Measurements from ENCODE around the gene CAMK1D. TPM values are rescaled to one million over a fixed set of nuclear protein-coding genes. Genes with fewer than 3 reads are reported as not detected.

The CAMK1D gene
- total and polyA plus RNA-seq, 10 of the 15 experiments (the other 5 are each of a cell fraction or from before 2014, with no cell fraction given): 2.1 to 35.5 (median 14.7) TPM

DNA sequence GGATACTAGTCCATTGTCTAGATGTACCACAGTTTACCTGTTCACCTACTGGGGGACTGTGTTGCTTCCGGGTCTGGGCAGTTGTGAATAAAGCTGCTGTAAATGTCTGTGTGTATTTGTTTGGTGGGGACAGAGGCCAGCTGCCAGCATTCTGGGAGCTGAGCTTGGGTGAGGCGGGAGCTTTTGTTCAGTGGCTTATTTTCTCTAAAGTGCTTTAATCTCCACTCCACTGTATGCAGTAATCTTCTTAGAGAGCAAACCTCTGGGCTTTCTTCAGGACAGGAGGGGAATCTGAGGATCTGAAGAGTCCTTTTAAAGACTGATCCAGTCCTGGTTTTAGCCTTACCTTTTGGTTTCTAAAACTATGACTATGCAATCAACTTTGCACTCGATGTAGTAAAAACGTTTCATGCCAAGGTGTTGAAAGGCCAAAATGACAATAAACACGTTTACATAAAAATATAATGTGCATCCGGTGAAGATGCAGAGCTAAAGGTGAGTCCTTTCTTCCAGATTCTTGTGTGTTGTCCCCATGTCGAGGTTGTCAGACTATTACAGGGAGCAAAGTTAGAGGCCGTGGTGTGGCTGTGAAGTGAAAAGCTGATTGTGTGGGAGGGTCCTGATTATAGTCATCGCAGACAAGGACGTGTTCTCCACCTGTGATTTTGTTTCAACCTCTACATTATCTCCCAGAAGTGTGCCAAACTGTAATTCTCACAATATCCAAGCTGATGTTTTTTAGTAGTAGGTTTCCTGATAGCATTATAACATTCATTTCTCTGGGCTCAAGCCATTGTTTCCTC lies 279.8 kb downstream of the CAMK1D start (continued):
- TF ChIP-seq ZNF384 (IDR thresholded peaks at IDR 0.05; ENCODE audit: borderline replicate concordance, low read depth, low read length): no peak
- TF ChIP-seq NFYA (IDR thresholded peaks at IDR 0.05; ENCODE audit: borderline replicate concordance, low read depth, low read length): no peak

DNA sequence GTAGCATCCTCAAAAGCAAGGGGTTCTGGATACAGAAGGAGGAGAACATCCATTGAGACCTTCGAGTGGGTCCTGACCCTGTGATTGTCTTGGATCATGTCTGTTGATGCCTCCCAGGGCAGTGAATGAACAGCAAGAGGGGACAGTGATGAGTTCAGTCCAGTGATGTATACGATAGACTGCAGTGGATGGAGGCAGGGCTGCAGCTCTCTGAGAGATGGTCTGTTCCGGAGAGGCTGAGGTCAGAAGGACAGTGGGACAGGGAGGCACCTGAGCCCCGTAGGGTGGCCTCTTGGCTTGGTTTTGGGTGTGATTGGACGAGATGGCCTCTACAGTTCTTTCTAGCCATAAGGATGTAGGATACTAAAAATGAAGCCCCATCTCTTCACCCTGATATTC lies 280.4 kb downstream of the CAMK1D start:
- POLR2A ChIA-PET: no interaction called here
- 54% methylated on average over 5 of the region's 5 CpGs for WGBS (ENCODE audit: insufficient coverage, insufficient replicate concordance, low lambda C conversion rate, missing lambda C conversion rate)
- SMC1A ChIA-PET (ENCODE audit: uncharacterized antibody, unreplicated experiment): interaction anchor here (0.9 to 1.9 kb wide), 6 partner anchors 13 to 375 kb away, joined by 3 to 6 read pairs (median 4); no protein-coding TSS in a partner anchor

More for the DNA sequence above, 280.4 kb downstream of the CAMK1D start:
- no peak for DNase-seq (ENCODE audit: low read depth, low spot score)
- no peaks in the 10 kb centered on the region for H4K20me1 ChIP-seq (ENCODE audit: control insufficient read depth, insufficient read depth)
- H3K79me2 ChIP-seq (ENCODE audit: control insufficient read depth, insufficient read depth, low read length): no peaks in the 10 kb centered on the region; the same call in 1 of the 2 replicates
- no peaks in the 10 kb centered on the region; a peak in 1 of 4 replicates for H3K36me3 ChIP-seq (ENCODE audit: control insufficient read depth in 2 of 2, insufficient read depth in 2 of 2, low read length in 1 of 2)
- no peaks in the 10 kb centered on the region for H3K27me3 ChIP-seq (replicated peaks in 1 of 2; ENCODE audit: control insufficient read depth in 2 of 2, insufficient read depth in 2 of 2, low read length in 1 of 2)
- no peaks in the 10 kb centered on the region; the same call in 2 of the 3 replicates for H3K9me3 ChIP-seq (replicated peaks; ENCODE audit: control insufficient read depth, insufficient read depth, low read length)
- in situ Hi-C loops (cut with MboI): no loop called here
- peaks cover 4% of the 10 kb centered on the region; the same call in 1 of the 2 replicates for H3K4me1 ChIP-seq (ENCODE audit: control insufficient read depth, insufficient read depth, low read length)
- no TSS peak for BruUV-seq (replicated peaks)
- intact Hi-C loops (cut with micrococcal nuclease; ENCODE audit: unreplicated experiment): no loop called here
- H3K9ac ChIP-seq (ENCODE audit: control insufficient read depth, insufficient read depth, low read length): no peak overlapping the region
- no peak overlapping the region for H3K27ac ChIP-seq (ENCODE audit: control insufficient read depth, insufficient read depth)
- TF ChIP-seq, protein P1, sequence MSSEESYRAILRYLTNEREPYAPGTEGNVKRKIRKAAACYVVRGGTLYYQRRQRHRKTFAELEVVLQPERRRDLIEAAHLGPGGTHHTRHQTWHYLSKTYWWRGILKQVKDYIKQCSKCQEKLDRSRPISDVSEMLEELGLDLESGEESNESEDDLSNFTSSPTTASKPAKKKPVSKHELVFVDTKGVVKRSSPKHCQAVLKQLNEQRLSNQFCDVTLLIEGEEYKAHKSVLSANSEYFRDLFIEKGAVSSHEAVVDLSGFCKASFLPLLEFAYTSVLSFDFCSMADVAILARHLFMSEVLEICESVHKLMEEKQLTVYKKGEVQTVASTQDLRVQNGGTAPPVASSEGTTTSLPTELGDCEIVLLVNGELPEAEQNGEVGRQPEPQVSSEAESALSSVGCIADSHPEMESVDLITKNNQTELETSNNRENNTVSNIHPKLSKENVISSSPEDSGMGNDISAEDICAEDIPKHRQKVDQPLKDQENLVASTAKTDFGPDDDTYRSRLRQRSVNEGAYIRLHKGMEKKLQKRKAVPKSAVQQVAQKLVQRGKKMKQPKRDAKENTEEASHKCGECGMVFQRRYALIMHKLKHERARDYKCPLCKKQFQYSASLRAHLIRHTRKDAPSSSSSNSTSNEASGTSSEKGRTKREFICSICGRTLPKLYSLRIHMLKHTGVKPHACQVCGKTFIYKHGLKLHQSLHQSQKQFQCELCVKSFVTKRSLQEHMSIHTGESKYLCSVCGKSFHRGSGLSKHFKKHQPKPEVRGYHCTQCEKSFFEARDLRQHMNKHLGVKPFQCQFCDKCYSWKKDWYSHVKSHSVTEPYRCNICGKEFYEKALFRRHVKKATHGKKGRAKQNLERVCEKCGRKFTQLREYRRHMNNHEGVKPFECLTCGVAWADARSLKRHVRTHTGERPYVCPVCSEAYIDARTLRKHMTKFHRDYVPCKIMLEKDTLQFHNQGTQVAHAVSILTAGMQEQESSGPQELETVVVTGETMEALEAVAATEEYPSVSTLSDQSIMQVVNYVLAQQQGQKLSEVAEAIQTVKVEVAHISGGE (CRISPR knock-in tag; IDR thresholded peaks at IDR 0.05): no peak
- TF ChIP-seq, protein P2, sequence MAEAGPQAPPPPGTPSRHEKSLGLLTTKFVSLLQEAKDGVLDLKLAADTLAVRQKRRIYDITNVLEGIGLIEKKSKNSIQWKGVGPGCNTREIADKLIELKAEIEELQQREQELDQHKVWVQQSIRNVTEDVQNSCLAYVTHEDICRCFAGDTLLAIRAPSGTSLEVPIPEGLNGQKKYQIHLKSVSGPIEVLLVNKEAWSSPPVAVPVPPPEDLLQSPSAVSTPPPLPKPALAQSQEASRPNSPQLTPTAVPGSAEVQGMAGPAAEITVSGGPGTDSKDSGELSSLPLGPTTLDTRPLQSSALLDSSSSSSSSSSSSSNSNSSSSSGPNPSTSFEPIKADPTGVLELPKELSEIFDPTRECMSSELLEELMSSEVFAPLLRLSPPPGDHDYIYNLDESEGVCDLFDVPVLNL (IDR thresholded peaks at IDR 0.05; ENCODE audit: low read depth, low read length): no peak
- TF ChIP-seq ZBED1 (IDR thresholded peaks at IDR 0.05; ENCODE audit: borderline replicate concordance): no peak
- TF ChIP-seq SMC3 (IDR thresholded peaks at IDR 0.05; ENCODE audit: borderline replicate concordance, low read length): no peak
- TF ChIP-seq, protein P3, sequence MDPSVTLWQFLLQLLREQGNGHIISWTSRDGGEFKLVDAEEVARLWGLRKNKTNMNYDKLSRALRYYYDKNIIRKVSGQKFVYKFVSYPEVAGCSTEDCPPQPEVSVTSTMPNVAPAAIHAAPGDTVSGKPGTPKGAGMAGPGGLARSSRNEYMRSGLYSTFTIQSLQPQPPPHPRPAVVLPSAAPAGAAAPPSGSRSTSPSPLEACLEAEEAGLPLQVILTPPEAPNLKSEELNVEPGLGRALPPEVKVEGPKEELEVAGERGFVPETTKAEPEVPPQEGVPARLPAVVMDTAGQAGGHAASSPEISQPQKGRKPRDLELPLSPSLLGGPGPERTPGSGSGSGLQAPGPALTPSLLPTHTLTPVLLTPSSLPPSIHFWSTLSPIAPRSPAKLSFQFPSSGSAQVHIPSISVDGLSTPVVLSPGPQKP (IDR thresholded peaks at IDR 0.05; ENCODE audit: low read depth, low read length): no peak
- TF ChIP-seq MTA3 (IDR thresholded peaks at IDR 0.05; ENCODE audit: borderline replicate concordance, low read length): no peak
- no peak for TF ChIP-seq TCF7 (IDR thresholded peaks at IDR 0.05; ENCODE audit: borderline replicate concordance)
- no peak for TF ChIP-seq YY1 (IDR thresholded peaks at IDR 0.05; ENCODE audit: low read depth, low read length)
- TF ChIP-seq RELA (IDR thresholded peaks at IDR 0.05; ENCODE audit: borderline replicate concordance, partially characterized antibody): no peak
- TF ChIP-seq, protein P4, sequence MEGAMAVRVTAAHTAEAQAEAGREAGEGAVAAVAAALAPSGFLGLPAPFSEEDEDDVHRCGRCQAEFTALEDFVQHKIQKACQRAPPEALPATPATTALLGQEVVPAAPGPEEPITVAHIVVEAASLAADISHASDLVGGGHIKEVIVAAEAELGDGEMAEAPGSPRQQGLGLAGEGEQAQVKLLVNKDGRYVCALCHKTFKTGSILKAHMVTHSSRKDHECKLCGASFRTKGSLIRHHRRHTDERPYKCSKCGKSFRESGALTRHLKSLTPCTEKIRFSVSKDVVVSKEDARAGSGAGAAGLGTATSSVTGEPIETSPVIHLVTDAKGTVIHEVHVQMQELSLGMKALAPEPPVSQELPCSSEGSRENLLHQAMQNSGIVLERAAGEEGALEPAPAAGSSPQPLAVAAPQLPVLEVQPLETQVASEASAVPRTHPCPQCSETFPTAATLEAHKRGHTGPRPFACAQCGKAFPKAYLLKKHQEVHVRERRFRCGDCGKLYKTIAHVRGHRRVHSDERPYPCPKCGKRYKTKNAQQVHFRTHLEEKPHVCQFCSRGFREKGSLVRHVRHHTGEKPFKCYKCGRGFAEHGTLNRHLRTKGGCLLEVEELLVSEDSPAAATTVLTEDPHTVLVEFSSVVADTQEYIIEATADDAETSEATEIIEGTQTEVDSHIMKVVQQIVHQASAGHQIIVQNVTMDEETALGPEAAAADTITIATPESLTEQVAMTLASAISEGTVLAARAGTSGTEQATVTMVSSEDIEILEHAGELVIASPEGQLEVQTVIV (IDR thresholded peaks at IDR 0.05; ENCODE audit: borderline replicate concordance, partially characterized antibody): no peak
- no peak for FAIRE-seq
- H3K4me2 ChIP-seq (ENCODE audit: control insufficient read depth, insufficient read depth): no peak overlapping the region
- CTCF ChIA-PET: interaction anchor here (0.8 to 1.5 kb wide), 4 partner anchors 13 to 365 kb away, joined by 3 to 4 read pairs (median 4); no protein-coding TSS in a partner anchor
- H3K4me3 ChIP-seq: no peak overlapping the region
- ATAC-seq: no peak
- RAD21 ChIA-PET (ENCODE audit: unreplicated experiment): no interaction called here
- H2AFZ ChIP-seq (ENCODE audit: control insufficient read depth, low read depth, low read length): no peak overlapping the region

All from GM12878 (cell line).